Eye (tissue), 1 donor: ENCODE measurements around the gene WBP1.

Experiments
- DNase-seq: peaks from one replicate; pipeline ENCODE4 v3.0.0-alpha.2; 2015

WBP1 gene

GRCh38 chr2:74504591-74504990 lies 46.4 kb downstream of the WBP1 start:
- DNase-seq: no peak

GRCh38 chr2:74505448-74506246 lies 47.4 kb downstream of the WBP1 start:
- DNase-seq: no peak

GRCh38 chr2:74507145-74507925 lies 49.1 kb downstream of the WBP1 start, which contains the start of gene PCGF1:
Gene PCGF1, minus strand, starts transcription at chr2:74507695. Its CDS starts 27 bp downstream, at chr2:74507668.
- DNase-seq: peak; percentile 100

DNA sequence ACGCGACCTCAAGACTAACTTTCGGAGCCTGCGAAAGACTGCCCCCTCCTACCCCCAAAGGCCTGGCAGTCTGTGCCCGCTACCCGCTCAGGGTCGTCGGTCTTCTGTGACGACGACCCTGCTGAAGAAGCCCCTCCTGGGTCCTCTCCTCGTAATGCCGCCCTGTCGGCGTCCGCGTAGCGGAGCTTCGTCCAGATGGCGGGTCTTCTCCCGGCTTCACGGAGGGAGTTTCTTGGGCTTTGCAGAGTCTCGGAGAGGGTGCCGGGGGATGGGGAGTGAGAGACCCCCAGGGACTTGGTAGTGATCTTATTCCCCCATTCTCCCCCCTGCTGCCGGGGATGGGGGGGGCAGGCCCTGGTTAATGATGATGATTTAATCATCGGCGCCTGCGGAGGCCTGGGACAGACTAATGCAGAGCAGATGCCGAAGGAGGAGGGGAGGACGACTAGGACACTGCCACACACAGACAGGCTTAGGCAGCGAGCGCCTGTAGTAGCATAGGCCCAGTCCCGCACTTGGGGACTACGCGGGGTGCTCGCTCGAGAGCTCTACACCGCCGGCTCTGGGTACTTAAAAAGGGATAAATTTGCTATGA lies 49.8 kb downstream of the WBP1 start:
- peak; percentile 82 for DNase-seq

DNA sequence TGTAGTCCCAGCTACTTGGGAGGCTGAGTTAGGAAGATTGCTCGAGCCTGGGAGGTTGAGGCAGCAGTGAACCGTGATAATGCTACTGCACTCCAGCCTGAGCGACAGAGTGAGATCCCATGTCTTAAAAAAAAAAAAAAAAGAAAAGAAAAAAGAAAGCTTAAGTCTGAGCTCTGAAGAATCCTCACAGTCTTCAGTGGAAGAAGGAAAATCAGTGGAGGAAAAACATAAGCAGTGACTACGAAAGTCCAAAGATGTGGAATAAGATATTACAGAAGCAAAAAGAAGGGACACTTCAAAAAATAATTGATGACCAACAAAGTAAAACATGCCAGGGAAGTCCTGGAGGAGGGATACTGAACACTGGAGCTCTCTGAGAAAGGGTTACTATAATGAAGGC lies 52.0 kb downstream of the WBP1 start:
- no peak for DNase-seq
